Mesenchymal stem cell (in vitro differentiated cells and primary cell): ENCODE measurements around the gene UPK3BL2.
"Not testable (repeated sequence)": the region's sequence is repeated elsewhere in the genome, so short reads cannot be mapped to it uniquely, and the experiment has no call there.

Experiments
- DNase-seq: peaks from one replicate; pipeline ENCODE4 v3.0.0-alpha.2; 2013
- H2AFZ ChIP-seq: one replicate; pipeline ENCODE4 v1.6.1; 2013; ENCODE audit warnings: low read depth, mild to moderate bottlenecking, control low read depth, inconsistent platforms, low read length, moderate library complexity
- H2AK5ac ChIP-seq: 2 replicates; pipeline ENCODE4 v1.6.1; 2013; ENCODE audit warnings: low read length, moderate library complexity, mild to moderate bottlenecking, inconsistent platforms; ENCODE audit not compliant: severe bottlenecking
- H2BK120ac ChIP-seq: one replicate; pipeline ENCODE4 v1.6.1; 2013; ENCODE audit warnings: low read depth, mild to moderate bottlenecking, inconsistent platforms, low read length, moderate library complexity
- H2BK12ac ChIP-seq, 2 experiments: one replicate each; pipeline ENCODE4 v1.6.1; 2013; ENCODE audit warnings: inconsistent platforms in 2 of 2, low read length in 2 of 2, mild to moderate bottlenecking in 2 of 2, moderate library complexity in 2 of 2, control low read depth in 1 of 2
- H2BK15ac ChIP-seq: one replicate; pipeline ENCODE4 v1.6.1; 2013; ENCODE audit warnings: mild to moderate bottlenecking, low read depth, inconsistent platforms; ENCODE audit not compliant: poor library complexity, severe bottlenecking
- H2BK5ac ChIP-seq: 2 replicates; pipeline ENCODE4 v1.6.1; 2013; ENCODE audit warnings: low read depth, mild to moderate bottlenecking, low read length, control low read depth, inconsistent platforms; ENCODE audit not compliant: poor library complexity, severe bottlenecking
- H3K14ac ChIP-seq, 2 experiments: one replicate each; pipeline ENCODE4 v1.6.1; 2013; ENCODE audit warnings: inconsistent platforms in 2 of 2, low read length in 2 of 2, control low read depth in 1 of 2, mild to moderate bottlenecking in 1 of 2, moderate library complexity in 1 of 2
- H3K18ac ChIP-seq, 2 experiments: one replicate each; pipeline ENCODE4 v1.6.1; 2013; ENCODE audit warnings: inconsistent platforms in 2 of 2, low read length in 2 of 2, control low read depth in 1 of 2, low read depth in 1 of 2, mild to moderate bottlenecking in 1 of 2
- H3K23ac ChIP-seq, 2 experiments: one replicate each; pipeline ENCODE4 v1.6.1; 2013; ENCODE audit warnings: inconsistent platforms in 2 of 2, low read length in 2 of 2, mild to moderate bottlenecking in 2 of 2, moderate library complexity in 2 of 2, control low read depth in 1 of 2
- H3K27ac ChIP-seq: 2 replicates; pipeline ENCODE4 v1.5.1; 2013; ENCODE audit warnings: mild to moderate bottlenecking, moderate library complexity, low read length, control low read depth, inconsistent platforms; ENCODE audit not compliant: poor library complexity, severe bottlenecking
- H3K27me3 ChIP-seq, 2 experiments: 2 replicates each; pipeline versions ENCODE4 v1.6.1 to v1.7.0; 2013; ENCODE audit warnings: low read length in 2 of 2, mild to moderate bottlenecking in 2 of 2, moderate library complexity in 2 of 2, control low read depth in 1 of 2, inconsistent platforms in 1 of 2; ENCODE audit not compliant: control insufficient read depth in 1 of 2, insufficient read depth in 1 of 2
- H3K36me3 ChIP-seq, 2 experiments: 2 replicates each; pipeline versions ENCODE4 v1.6.1 to v1.7.0; 2013; ENCODE audit warnings: low read length in 2 of 2, control low read depth in 1 of 2, inconsistent platforms in 1 of 2, low read depth in 1 of 2, mild to moderate bottlenecking in 1 of 2; ENCODE audit not compliant: insufficient read depth in 2 of 2, control insufficient read depth in 1 of 2
- H3K4ac ChIP-seq, 2 experiments: one replicate each; pipeline ENCODE4 v1.6.1; 2013; ENCODE audit warnings: inconsistent platforms in 2 of 2, low read length in 2 of 2, mild to moderate bottlenecking in 2 of 2, moderate library complexity in 2 of 2, control low read depth in 1 of 2, low read depth in 1 of 2
- H3K4me1 ChIP-seq: 2 replicates; pipeline ENCODE4 v1.6.1; 2013; ENCODE audit warnings: low read depth, low read length, control low read depth; ENCODE audit not compliant: control insufficient read depth, insufficient read depth
- H3K4me2 ChIP-seq: 2 replicates; pipeline ENCODE4 v1.6.1; 2013; ENCODE audit warnings: low read length, mild to moderate bottlenecking, inconsistent platforms; ENCODE audit not compliant: poor library complexity, severe bottlenecking
- H3K4me3 ChIP-seq, 2 experiments: 2 replicates each; pipeline versions ENCODE4 v1.5.1 to v1.7.0; 2013; ENCODE audit warnings: low read length in 2 of 2, mild to moderate bottlenecking in 2 of 2, control low read depth in 1 of 2, low read depth in 1 of 2; ENCODE audit not compliant: insufficient read depth in 1 of 2
- H3K79me1 ChIP-seq: replicated peaks from 2 replicates; pipeline ENCODE4 v1.6.1; 2013; ENCODE audit warnings: mild to moderate bottlenecking, control low read depth, low read length, inconsistent platforms; ENCODE audit not compliant: poor library complexity, severe bottlenecking
- H3K9ac ChIP-seq: 2 replicates; pipeline ENCODE4 v1.7.0; 2013; ENCODE audit warnings: mild to moderate bottlenecking, low read length, moderate library complexity
- H3K9me3 ChIP-seq: 2 replicates; pipeline ENCODE4 v1.7.0; 2013; ENCODE audit warnings: mild to moderate bottlenecking, low read length; ENCODE audit not compliant: control insufficient read depth
- H4K8ac ChIP-seq: one replicate; pipeline ENCODE4 v1.6.1; 2013; ENCODE audit warnings: inconsistent platforms, mild to moderate bottlenecking, low read length, moderate library complexity
- H4K91ac ChIP-seq: one replicate; pipeline ENCODE4 v1.6.1; 2013; ENCODE audit warnings: mild to moderate bottlenecking, low read length, inconsistent platforms
- WGBS: methylation state at CpG from one replicate; pipeline ENCODE4 v1.1.7; 2013; ENCODE audit warnings: mixed read lengths; 5-methylcytosine and 5-hydroxymethylcytosine counted together

Gene UPK3BL2

GRCh38 chr7:102574607-102575006 lies 31.1 kb upstream of the UPK3BL2 start:
- not testable (repeated sequence) for H3K36me3 ChIP-seq, H4K91ac ChIP-seq, H4K8ac ChIP-seq, H3K4ac ChIP-seq, H3K27me3 ChIP-seq, H3K18ac ChIP-seq, H3K4me3 ChIP-seq, H2BK5ac ChIP-seq, H3K79me1 ChIP-seq, H3K4me1 ChIP-seq, DNase-seq, H2AFZ ChIP-seq, H3K14ac ChIP-seq, H2BK120ac ChIP-seq, H2BK15ac ChIP-seq, H3K9ac ChIP-seq, H3K27ac ChIP-seq, H3K4me2 ChIP-seq, H2BK12ac ChIP-seq, H3K9me3 ChIP-seq, H3K23ac ChIP-seq, H2AK5ac ChIP-seq
- no CpG with 5 or more reads among the region's 6 CpGs for WGBS

- not testable (repeated sequence) for H4K91ac ChIP-seq
- under 1% methylated on average over 31 of the region's 64 CpGs for WGBS
- peak within 1 kb of the TSS; percentile 24 to 86 for H3K4ac ChIP-seq
Measured at GRCh38 chr7:102572261-102573239, 29.1 kb upstream of the UPK3BL2 start, which contains the start of gene POLR2J3. POLR2J3 (minus strand) TSS chr7:102572583; CDS start chr7:102572521, 62 bp downstream.

GRCh38 chr7:102568620-102569019 lies 25.1 kb upstream of the UPK3BL2 start:
- not testable (repeated sequence) for H2BK15ac ChIP-seq, DNase-seq, H3K27ac ChIP-seq, H3K36me3 ChIP-seq, H2BK12ac ChIP-seq, H3K18ac ChIP-seq, H3K23ac ChIP-seq, H2BK5ac ChIP-seq, H4K8ac ChIP-seq, H3K4ac ChIP-seq, H2AFZ ChIP-seq, H3K14ac ChIP-seq, H3K79me1 ChIP-seq, H3K9me3 ChIP-seq, H3K9ac ChIP-seq, H3K4me1 ChIP-seq, H4K91ac ChIP-seq, H3K4me3 ChIP-seq, H3K4me2 ChIP-seq, H2AK5ac ChIP-seq, H3K27me3 ChIP-seq, H2BK120ac ChIP-seq
- WGBS: no CpG with 5 or more reads among the region's 11 CpGs

More at GRCh38 chr7:102572261-102573239, 29.1 kb upstream of the UPK3BL2 start, which contains the start of gene POLR2J3:
- peak within 1 kb of the TSS in 1 of 2 experiments; percentile 87 for H3K18ac ChIP-seq
- H3K27me3 ChIP-seq, H3K4me1 ChIP-seq, H2BK5ac ChIP-seq, H3K23ac ChIP-seq, H3K36me3 ChIP-seq, H3K9me3 ChIP-seq, H2BK15ac ChIP-seq, H3K14ac ChIP-seq, H2AK5ac ChIP-seq, H2BK12ac ChIP-seq, H3K79me1 ChIP-seq, H2BK120ac ChIP-seq: not testable (repeated sequence)
- H2AFZ ChIP-seq: peak within 1 kb of the TSS; percentile 46
- DNase-seq: peak; percentile 91
- H3K4me2 ChIP-seq: peak within 1 kb of the TSS; percentile 9
- peak within 1 kb of the TSS; percentile 74 for H4K8ac ChIP-seq
- H3K9ac ChIP-seq: peak within 1 kb of the TSS; percentile 89
- peak within 1 kb of the TSS; percentile 43 for H3K27ac ChIP-seq
- peak within 1 kb of the TSS; percentile 79 to 87 for H3K4me3 ChIP-seq

- H3K4me3 ChIP-seq, DNase-seq, H3K4ac ChIP-seq, H4K91ac ChIP-seq, H3K18ac ChIP-seq, H3K4me1 ChIP-seq, H3K23ac ChIP-seq, H3K79me1 ChIP-seq, H2BK15ac ChIP-seq, H2BK12ac ChIP-seq, H2AK5ac ChIP-seq, H2AFZ ChIP-seq, H3K36me3 ChIP-seq, H3K4me2 ChIP-seq, H3K9ac ChIP-seq, H2BK5ac ChIP-seq, H3K14ac ChIP-seq, H3K9me3 ChIP-seq, H4K8ac ChIP-seq, H3K27ac ChIP-seq, H3K27me3 ChIP-seq, H2BK120ac ChIP-seq: not testable (repeated sequence)
- no CpG with 5 or more reads among the region's 6 CpGs for WGBS
Measured at GRCh38 chr7:102550808-102551422, 7.4 kb upstream of the UPK3BL2 start, which contains the start of gene SPDYE2. SPDYE2 (plus strand) TSS chr7:102551226; CDS start chr7:102553256, 2,030 bp downstream.
